GM19455 (cell line): ENCODE results near the gene PRKCE.
A peak's percentile ranks its signal among the peaks of the same experiment; 100 is the strongest.
"Not testable (repeated sequence)": the region's sequence is repeated elsewhere in the genome, so short reads cannot be mapped to it uniquely, and the experiment has no call there.

Experiments used
- ATAC-seq: cut with Tn5 transposase; IDR thresholded peaks from one replicate; pipeline ENCODE4 v1.9.1; 2021; ENCODE audit not compliant: unreplicated experiment

Gene PRKCE

GRCh38 chr2:45881970-45882581 lies 230.6 kb downstream of the PRKCE start:
- no peak for ATAC-seq

DNA sequence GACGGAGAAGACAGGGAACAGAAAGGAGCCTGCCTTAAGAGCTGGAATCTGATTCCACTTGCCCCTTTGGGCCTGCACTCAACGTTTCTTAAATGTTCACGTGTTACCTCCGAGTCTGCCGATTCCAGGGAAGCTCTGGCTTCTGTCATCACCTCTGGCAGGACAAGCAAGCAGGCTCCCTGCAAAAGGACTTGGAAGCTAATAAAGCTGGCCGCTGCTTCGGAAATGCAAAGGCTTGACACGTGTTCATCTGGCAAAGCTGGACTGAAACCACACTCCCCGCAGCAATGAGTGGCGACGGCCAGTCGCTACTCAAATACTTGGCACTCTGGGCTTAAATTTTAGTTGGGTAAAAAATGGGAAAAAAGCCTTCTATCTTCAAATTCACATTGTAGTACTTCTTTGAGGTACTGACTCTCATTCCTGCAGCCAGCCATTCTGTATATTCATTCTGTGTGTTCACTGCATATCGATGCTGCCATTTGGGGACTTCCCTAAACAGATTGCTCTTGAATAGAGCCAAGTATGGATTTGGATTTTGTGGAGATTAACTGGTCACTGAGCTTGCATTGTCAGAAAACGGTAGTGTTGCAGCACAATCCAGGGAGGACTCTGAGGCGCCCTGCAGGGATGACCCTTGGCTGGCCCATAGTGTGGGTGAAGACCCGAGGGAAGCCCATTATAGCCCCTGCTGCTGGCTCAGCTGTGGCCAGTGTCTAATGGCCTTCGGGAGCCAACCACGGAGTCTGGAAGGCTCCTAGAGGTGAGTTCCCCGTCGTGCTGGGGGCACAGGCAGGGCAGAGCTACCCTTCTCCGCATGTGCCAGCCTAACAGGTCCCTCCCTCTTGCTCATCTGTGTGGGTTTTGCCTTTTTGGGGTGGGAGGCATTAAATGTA lies 231.5 kb downstream of the PRKCE start:
- no peak for ATAC-seq

DNA sequence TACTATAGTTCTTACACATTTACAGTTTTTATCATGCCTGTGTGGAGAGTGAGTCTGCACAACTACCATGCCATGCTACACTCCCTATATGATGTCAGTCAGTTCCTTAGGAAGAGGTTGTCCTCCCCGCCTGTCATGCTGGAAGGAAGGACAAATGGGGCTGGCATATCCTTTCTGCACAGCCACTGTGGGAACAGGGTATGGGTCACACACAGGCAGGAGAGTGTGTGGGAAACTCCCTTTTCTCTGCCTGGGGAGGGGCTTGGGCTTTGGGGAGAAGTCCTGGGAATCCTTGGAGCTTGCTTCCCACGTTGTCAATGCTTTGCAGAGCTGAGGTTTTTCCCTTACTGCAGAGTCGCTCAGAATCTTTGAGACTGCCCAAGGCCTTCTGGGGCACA lies 232.1 kb downstream of the PRKCE start:
- no peak for ATAC-seq

GRCh38 chr2:45884126-45884525 lies 232.7 kb downstream of the PRKCE start:
- no peak for ATAC-seq

- ATAC-seq: no peak
Measured at GRCh38 chr2:45885171-45885621, 233.7 kb downstream of the PRKCE start.

DNA sequence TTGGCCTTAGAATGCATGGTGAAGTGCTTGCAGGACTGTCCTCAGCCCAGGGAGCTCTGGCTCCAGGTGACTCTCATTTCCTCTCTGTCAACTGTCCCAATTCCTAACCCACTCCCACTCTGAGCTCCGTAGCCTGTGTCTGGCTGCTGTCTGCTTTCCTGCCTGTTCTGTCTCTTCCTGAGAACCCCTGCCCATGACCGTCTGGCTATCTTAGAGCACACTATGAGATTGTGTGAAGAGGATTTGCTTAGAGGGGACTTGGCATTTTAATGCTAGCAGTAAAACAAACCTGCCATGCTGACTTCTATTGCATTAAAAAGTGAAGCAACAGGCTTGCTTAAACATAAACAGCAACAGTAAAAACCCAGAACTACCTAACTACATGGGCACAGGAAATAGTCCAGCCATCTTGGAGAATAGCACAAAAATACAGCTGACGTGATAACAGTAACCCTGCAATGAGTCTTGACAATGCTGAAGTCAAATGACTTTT lies 234.7 kb downstream of the PRKCE start:
- ATAC-seq: no peak

DNA sequence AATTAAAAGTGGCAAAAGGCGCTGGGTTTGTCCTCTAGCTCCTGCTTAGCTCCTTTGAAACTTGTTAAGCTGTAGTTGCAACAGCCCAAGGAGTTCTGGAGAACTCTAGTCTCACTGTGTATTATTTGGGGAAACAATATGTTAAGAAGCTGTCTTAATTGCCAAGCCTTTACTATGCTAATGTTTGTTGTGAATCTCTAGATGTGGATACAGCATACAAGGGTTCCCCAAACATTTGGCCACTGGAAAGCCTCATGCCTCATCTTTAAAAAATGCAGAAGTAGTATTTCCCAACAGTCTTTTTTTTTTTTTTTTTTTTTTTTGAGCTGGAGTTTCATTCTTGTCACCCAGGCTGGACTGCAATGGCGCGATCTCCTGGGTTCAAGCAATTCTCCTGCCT lies 236.7 kb downstream of the PRKCE start:
- no peak for ATAC-seq

DNA sequence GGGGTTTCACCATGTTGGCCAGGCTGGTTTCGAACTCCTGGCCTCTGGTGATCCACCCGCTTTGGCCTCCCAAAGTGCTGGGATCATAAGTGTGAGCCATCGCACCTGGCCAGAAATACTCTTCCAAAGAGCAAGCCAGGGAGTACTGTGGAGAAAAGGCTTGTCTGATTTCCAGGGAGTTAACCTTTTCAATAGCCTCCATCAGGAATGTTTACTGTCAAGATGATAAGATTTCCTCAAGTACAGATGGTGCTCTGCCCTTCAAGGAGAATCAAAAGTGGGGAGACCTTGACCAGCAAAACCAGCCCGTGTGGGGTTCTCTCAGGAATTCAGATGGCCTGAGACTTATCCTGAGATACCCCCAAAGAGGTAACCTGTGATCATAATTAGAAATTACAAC lies 237.2 kb downstream of the PRKCE start:
- no peak for ATAC-seq

GRCh38 chr2:45889053-45889452 lies 237.6 kb downstream of the PRKCE start:
- ATAC-seq: peak; percentile 81

DNA sequence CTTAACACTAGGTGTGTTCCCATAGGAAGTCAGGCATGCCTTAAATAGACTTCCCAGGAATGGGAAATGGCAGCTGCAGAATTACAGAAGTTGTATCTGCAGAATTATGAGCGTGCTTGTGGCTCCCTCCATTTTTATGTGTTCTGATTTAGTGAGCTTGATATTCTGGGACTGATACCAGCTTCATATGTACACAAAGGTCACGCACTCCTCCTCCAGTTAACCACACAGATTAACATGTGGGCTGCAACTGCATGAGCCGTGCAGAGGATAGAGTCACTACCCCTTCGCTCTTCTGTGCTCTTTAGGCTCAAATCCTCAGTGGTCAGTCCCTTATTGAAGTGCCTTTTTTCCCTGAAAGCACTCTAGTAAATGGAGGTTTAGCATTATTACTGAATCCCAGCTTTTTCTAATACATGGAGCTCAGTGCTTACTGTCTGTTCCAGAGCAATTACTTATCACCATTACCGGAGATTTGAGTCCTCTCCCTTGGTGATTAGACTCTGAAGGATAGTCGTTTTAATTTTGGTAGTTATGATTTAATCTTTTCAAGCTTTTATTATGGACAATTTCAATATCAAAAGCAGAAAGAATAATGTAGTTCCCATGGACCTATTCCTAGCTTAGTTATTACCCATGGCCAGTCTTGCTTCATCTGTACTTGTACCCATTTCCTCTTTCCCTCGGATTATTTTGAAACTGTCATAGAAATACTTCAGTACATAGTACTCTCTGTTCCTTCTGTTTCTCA lies 238.3 kb downstream of the PRKCE start:
- ATAC-seq: no peak

DNA sequence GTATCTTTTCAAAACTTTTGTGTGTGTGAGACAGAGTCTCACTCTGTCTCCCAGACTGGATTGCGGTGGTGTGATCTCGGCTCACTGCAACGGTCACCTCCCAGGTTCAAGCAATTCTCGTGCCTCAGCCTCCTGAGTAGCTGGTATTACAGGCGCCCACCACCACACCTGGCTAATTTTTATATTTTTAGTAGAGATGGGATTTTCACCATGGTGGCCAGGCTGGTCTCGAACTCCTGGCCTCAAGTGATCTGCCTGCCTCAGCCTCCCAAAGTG lies 238.8 kb downstream of the PRKCE start:
- ATAC-seq: not testable (repeated sequence)

DNA sequence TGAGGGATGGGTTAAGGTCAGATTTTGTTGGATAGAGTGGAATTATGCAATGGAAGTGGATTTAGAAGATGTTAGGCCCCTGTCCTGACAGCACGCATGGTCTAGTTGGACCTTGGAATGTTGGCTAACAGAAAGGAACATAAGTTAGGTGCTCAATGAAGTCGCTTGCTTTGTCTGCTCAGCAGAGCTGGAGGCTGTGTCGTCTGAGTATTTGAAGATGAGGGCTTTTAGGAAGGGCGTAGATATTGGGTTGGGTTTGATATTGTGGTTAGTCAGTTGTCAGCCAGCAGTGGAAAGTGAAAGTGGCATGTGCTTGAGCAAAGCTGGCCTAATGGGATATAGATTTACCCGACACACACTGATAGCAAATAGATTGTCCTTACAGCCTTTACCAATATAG lies 239.3 kb downstream of the PRKCE start:
- no peak for ATAC-seq

DNA sequence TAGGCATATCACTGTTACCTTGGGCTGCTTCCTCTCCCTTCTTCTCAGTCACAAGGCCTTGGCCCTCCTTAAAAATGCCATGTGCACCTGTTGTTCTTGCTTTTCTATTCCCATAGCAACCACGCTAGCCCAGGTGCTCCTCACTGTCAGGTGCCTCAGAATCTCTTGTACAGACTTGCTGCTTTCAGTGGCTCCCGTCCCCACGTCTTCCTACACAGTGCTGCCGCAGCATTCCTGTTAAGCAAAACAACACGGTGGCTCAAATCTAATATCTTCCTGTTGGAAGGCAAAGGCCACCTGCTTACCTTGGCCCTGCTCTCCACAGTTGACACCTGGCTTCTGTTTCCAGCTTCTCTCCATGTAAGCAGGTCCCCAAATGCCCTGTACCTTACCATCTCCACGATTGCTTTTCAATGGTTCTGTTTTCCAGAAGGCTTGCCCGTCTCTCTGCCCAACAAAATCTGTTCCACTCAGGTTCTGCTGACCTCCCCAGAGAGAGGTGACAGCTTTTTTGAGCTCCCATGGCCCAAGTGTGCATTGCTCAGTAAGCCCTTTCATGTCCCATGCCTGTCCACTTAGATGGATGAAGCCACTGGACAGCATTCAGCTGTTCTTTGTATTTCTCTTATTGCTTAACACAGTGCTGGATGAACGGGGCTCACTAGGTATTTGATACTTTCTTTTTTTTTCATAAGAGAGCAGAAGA lies 240.4 kb downstream of the PRKCE start:
- no peak for ATAC-seq

DNA sequence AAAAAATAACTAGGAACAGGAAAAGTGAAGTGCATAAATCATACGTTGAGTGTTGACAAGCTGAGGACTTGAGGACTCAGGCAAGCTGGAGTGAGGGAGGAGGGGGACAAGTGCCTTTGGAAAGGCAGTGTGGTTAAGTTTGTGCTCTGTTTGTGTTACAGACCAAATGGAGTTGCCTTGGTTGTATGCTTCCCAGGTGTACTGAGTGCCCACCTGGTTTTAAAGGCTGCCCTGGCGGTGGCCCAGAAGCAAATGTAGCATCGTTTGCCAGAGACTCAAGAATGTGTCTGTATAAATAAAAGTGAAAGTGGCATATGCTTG lies 240.9 kb downstream of the PRKCE start:
- ATAC-seq: no peak

DNA sequence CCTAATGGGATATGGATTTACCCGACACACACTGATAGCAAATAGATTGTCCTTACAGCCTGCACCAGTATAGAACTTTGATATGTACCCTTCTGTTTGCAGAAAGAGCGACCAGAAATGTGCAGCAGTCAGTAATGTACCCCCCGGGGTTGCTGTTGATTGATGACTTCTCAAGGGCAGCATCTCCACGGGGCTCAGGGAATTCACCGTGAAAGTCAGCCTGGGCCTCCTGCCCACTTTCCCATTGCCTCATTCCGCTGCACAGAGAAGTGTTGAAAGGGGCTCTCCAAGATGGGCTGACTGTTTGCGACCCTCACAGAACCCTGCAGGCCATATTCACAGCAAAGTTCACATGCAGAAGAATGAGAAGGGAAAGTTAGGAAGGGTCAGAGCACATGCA lies 241.3 kb downstream of the PRKCE start:
- no peak for ATAC-seq

- no peak for ATAC-seq
Measured at GRCh38 chr2:45894211-45894610, 242.7 kb downstream of the PRKCE start.

DNA sequence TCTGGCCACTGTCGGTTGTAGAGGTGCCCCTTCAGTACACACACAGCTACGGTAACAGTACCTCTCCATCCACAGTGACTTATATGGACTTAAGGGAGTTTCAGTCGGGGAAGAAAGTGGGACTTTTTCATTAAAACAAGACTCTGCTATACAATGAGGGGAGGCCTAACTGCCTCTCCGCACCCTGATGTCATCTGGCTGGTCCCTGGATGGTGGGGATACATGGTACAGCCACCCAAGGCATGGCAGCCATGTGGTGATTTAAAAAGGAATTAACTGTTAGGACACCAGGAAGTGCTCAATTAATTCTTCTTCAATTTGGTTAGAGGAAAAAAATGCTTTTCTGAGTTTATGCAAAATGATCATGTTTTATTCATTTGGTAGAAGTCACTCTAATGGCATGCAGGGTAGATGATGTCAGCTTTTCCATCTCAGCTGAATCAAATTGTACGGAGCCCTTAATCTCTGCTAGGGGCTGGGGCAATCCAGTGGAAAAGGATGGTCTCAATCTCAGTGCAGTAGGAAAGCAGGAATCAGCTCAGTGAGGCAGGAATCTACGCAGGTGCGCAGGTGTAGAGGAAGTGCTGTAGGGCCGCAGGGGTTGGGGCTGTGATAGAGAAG lies 243.9 kb downstream of the PRKCE start:
- ATAC-seq: no peak

- no peak for ATAC-seq
Measured at GRCh38 chr2:45896311-45896710, 244.8 kb downstream of the PRKCE start.

DNA sequence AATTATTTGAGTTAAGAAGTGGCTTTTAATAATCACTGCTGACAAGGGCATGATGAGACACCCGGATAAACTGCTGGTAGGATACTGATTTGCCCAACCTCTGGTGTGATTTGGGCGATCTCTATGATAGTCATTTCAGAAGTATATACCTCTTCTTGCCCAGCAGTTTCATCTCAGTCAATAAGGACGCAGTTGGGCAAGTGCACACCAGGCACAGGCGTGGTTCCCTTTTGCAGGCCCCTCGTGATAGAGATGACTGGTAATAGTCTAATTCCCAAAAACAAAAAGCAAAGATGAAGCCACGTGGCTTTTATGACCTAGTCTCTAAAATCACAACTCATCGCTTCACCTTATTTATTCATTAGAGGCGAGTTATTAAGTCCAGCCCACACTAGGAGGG lies 246.4 kb downstream of the PRKCE start:
- ATAC-seq: no peak

GRCh38 chr2:45898819-45899218 lies 247.3 kb downstream of the PRKCE start:
- no peak for ATAC-seq

DNA sequence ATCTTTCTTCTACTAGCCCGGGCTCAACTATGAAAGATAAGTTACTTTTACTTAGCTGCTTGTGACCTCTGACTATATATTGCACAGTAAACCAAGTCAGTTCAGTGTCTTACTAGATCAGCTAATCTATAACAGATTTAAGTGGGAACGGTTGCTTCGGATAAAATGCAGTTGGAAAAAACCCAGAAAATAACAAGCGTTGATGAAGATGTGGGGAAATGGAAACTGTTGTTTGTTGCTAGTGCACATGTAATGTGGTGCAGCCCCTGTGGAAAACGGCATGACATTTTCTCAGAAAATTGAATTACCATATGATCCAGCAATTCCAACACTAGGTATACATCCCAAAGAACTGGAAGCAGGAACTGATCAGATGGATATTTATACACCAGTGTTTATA lies 248.5 kb downstream of the PRKCE start:
- ATAC-seq: no peak
